ENCODE results near the gene ARHGAP4.

DNA sequence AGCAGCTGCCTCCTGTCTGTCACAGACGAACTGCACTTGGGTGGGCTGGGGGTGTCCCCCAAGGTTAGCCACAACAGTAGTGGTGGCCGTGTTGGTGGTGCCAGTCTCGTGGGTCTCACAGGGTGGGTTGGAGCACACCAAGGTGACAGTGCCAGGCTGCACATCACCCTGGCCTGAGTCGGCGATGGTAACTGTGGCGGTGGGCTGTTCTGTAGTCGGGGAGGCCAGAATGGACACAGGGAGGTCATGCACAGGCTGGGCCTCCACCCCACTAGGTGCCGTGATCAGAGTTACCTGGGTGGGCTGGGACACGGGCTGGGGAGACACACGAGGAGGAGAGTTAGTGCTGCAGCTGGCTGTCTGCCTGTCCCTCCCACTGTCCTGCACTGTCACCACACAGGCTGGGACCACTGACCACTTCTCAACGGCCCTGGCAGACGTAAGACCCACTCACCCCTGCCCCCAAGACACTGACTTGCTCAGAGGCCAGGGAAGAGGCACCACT is 29.2 kb upstream of the ARHGAP4 start:
- TF ChIP-seq POLR2A (IDR thresholded peaks at IDR 0.05; ENCODE audit: low read depth, low read length) (no peak), POLR2AphosphoS5 (IDR thresholded peaks at IDR 0.05; ENCODE audit: low read depth, low read length) (peak; percentile 20; the same call in 1 of the 2 replicates), TAF1 (IDR thresholded peaks at IDR 0.05; ENCODE audit: borderline replicate concordance, low read depth, low read length) (no peak)
